Muscle layer of duodenum (tissue), 2 donors: ENCODE data around the gene NEK11.

ENCODE experiments used
- H3K27ac ChIP-seq: one replicate; pipeline ENCODE4 v1.7.0; 2013; ENCODE audit warnings: mild to moderate bottlenecking, low read length
- H3K27me3 ChIP-seq: one replicate; pipeline ENCODE4 v1.7.0; 2013; ENCODE audit warnings: low read depth, mild to moderate bottlenecking, control low read depth, low read length
- H3K36me3 ChIP-seq, 2 donors: one replicate each; pipeline ENCODE4 v1.7.0; 2013; ENCODE audit warnings: low read length in 2 of 2, control low read depth in 1 of 2, mild to moderate bottlenecking in 1 of 2; ENCODE audit not compliant: insufficient read depth in 2 of 2, control insufficient read depth in 1 of 2
- H3K4me1 ChIP-seq, 2 donors: one replicate each; pipeline ENCODE4 v1.7.0; 2013; ENCODE audit warnings: low read length in 2 of 2, mild to moderate bottlenecking in 2 of 2, control low read depth in 1 of 2, moderate library complexity in 1 of 2; ENCODE audit not compliant: insufficient read depth in 2 of 2, control insufficient read depth in 1 of 2
- H3K4me3 ChIP-seq, 2 donors: one replicate each; pipeline ENCODE4 v1.7.0; 2013; ENCODE audit warnings: low read length in 2 of 2, low read depth in 1 of 2, mild to moderate bottlenecking in 1 of 2
- H3K9me3 ChIP-seq, 2 donors: one replicate each; pipeline ENCODE4 v1.7.0; 2013; ENCODE audit warnings: low read length in 2 of 2, control low read depth in 1 of 2, mild to moderate bottlenecking in 1 of 2; ENCODE audit not compliant: control insufficient read depth in 1 of 2
- donor health status: healthy.

Gene NEK11

GRCh38 chr3:131228522-131228921, 201.8 kb downstream of the NEK11 start:
- Histone ChIP-seq H3K9me3 (no peaks in the 10 kb centered on the region), H3K27me3 (no peaks in the 10 kb centered on the region), H3K36me3 (no peaks in the 10 kb centered on the region), H3K4me1 (no peaks in the 10 kb centered on the region), H3K27ac (no peak overlapping the region), H3K4me3 (no peak overlapping the region)

GRCh38 chr3:131231710-131232389, 205.2 kb downstream of the NEK11 start:
- no peak overlapping the region for H3K4me3 ChIP-seq
- no peaks in the 10 kb centered on the region for H3K4me1 ChIP-seq
- no peaks in the 10 kb centered on the region for H3K36me3 ChIP-seq
- H3K9me3 ChIP-seq = no peaks in the 10 kb centered on the region
- H3K27ac ChIP-seq = no peak overlapping the region
- H3K27me3 ChIP-seq = no peaks in the 10 kb centered on the region

GRCh38 chr3:131232711-131233267, 206.1 kb downstream of the NEK11 start:
- Histone ChIP-seq H3K4me1 (no peaks in the 10 kb centered on the region), H3K36me3 (no peaks in the 10 kb centered on the region), H3K27ac (no peak overlapping the region), H3K9me3 (no peaks in the 10 kb centered on the region), H3K27me3 (no peaks in the 10 kb centered on the region), H3K4me3 (no peak overlapping the region)

- H3K4me3 ChIP-seq = no peak overlapping the region
- no peaks in the 10 kb centered on the region for H3K9me3 ChIP-seq
- no peaks in the 10 kb centered on the region for H3K27me3 ChIP-seq
- no peak overlapping the region for H3K27ac ChIP-seq
- H3K36me3 ChIP-seq = no peaks in the 10 kb centered on the region
- H3K4me1 ChIP-seq = no peaks in the 10 kb centered on the region
These were observed 207.4 kb downstream of the NEK11 start for GRCh38 chr3:131233900-131234668.

GRCh38 chr3:131236421-131236820, 209.7 kb downstream of the NEK11 start:
- H3K27me3 ChIP-seq = no peaks in the 10 kb centered on the region
- H3K4me1 ChIP-seq = no peaks in the 10 kb centered on the region
- H3K36me3 ChIP-seq = no peaks in the 10 kb centered on the region
- H3K4me3 ChIP-seq = no peak overlapping the region
- H3K27ac ChIP-seq = no peak overlapping the region
- H3K9me3 ChIP-seq = no peaks in the 10 kb centered on the region

GRCh38 chr3:131238496-131238895, 211.8 kb downstream of the NEK11 start:
- Histone ChIP-seq H3K27ac (no peak overlapping the region), H3K36me3 (no peaks in the 10 kb centered on the region), H3K4me3 (no peak overlapping the region), H3K27me3 (no peaks in the 10 kb centered on the region), H3K9me3 (no peaks in the 10 kb centered on the region), H3K4me1 (no peaks in the 10 kb centered on the region)

- no peaks in the 10 kb centered on the region for H3K27me3 ChIP-seq
- H3K36me3 ChIP-seq = no peaks in the 10 kb centered on the region
- H3K4me3 ChIP-seq = no peak overlapping the region
- H3K27ac ChIP-seq = no peak overlapping the region
- H3K9me3 ChIP-seq = no peaks in the 10 kb centered on the region
- no peaks in the 10 kb centered on the region for H3K4me1 ChIP-seq
These were observed 212.6 kb downstream of the NEK11 start for GRCh38 chr3:131239267-131239666.

- H3K36me3 ChIP-seq = no peaks in the 10 kb centered on the region
- no peaks in the 10 kb centered on the region for H3K27me3 ChIP-seq
- H3K9me3 ChIP-seq = no peaks in the 10 kb centered on the region
- H3K27ac ChIP-seq = no peak overlapping the region
- H3K4me1 ChIP-seq = no peaks in the 10 kb centered on the region
- no peak overlapping the region for H3K4me3 ChIP-seq
These were observed 215.5 kb downstream of the NEK11 start for GRCh38 chr3:131242201-131242600.

GRCh38 chr3:131250466-131250865, 223.8 kb downstream of the NEK11 start:
- Histone ChIP-seq H3K9me3 (no peaks in the 10 kb centered on the region), H3K27me3 (no peaks in the 10 kb centered on the region), H3K4me3 (no peak overlapping the region), H3K4me1 (no peaks in the 10 kb centered on the region), H3K36me3 (no peaks in the 10 kb centered on the region), H3K27ac (no peak overlapping the region)

- no peaks in the 10 kb centered on the region for H3K36me3 ChIP-seq
- H3K4me1 ChIP-seq = no peaks in the 10 kb centered on the region
- H3K27ac ChIP-seq = no peak overlapping the region
- no peak overlapping the region for H3K4me3 ChIP-seq
- H3K27me3 ChIP-seq = no peaks in the 10 kb centered on the region
- H3K9me3 ChIP-seq = peaks cover 0 to 2% of the 10 kb centered on the region in 2 donors
These were observed 233.8 kb downstream of the NEK11 start for GRCh38 chr3:131260525-131260924.

GRCh38 chr3:131261104-131261503, 234.4 kb downstream of the NEK11 start:
- Histone ChIP-seq H3K4me1 (no peaks in the 10 kb centered on the region), H3K27me3 (no peaks in the 10 kb centered on the region), H3K4me3 (no peak overlapping the region), H3K27ac (no peak overlapping the region), H3K9me3 (peaks cover 0 to 2% of the 10 kb centered on the region in 2 donors), H3K36me3 (no peaks in the 10 kb centered on the region)
